ENCODE results near the gene ANKHD1.

ANKHD1 gene

GRCh38 chr5:140391732-140392131, 9.9 kb upstream of the ANKHD1 start:
- no peak for DNase-seq
- no peaks in the 10 kb centered on the region for H3K4me1 Mint-ChIP-seq
- H3K4me3 Mint-ChIP-seq = no peak overlapping the region

GRCh38 chr5:140393738-140394137, 7.9 kb upstream of the ANKHD1 start:
- Mint-ChIP-seq H3K27me3 (no peaks in the 10 kb centered on the region), H3K36me3 (peaks cover 4% of the 10 kb centered on the region), H3K4me1 (no peaks in the 10 kb centered on the region), H3K4me3 (no peak overlapping the region), H3K27ac (no peak overlapping the region), H3K9me3 (no peaks in the 10 kb centered on the region)
- DNase-seq = no peak
- CTCF ChIA-PET = interaction anchor here (0.7 to 2.8 kb wide), 3 partner anchors 12 to 175 kb away, joined by 3 to 11 read pairs (median 3); no protein-coding TSS in a partner anchor

More at GRCh38 chr5:140391732-140392131, 9.9 kb upstream of the ANKHD1 start:
- Mint-ChIP-seq H3K27ac (no peak overlapping the region), H3K27me3 (no peaks in the 10 kb centered on the region), H3K9me3 (no peaks in the 10 kb centered on the region), H3K36me3 (peaks cover 4% of the 10 kb centered on the region)
- CTCF ChIA-PET = no interaction called here

DNA sequence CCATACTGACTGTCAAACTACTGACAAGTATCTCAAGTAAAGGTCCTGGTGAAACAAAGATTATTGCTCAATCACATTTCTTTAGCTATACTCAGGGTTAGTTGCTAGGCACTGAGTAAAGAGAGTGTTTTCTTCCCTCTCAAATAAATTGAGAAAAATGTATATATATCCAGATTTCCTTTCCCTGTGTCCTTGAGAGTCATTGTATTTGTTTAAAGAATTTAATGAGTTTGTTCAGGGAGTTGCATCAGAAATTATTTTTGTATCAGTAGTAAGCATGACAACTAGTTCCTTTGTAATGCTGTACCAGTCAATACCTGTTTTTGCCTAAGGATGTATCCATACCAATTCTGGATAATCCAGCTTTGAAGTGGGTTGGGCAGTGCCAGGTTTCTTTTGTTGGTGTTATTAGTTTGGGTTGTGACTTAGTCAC, 3.2 kb upstream of the ANKHD1 start:
- no peaks in the 10 kb centered on the region for H3K27me3 Mint-ChIP-seq
- DNase-seq = no peak
- no peaks in the 10 kb centered on the region for H3K9me3 Mint-ChIP-seq
- CTCF ChIA-PET = no interaction called here
- H3K27ac Mint-ChIP-seq = no peak overlapping the region
- peaks cover 1% of the 10 kb centered on the region for H3K36me3 Mint-ChIP-seq
- H3K4me3 Mint-ChIP-seq = no peak overlapping the region
- H3K4me1 Mint-ChIP-seq = peaks cover 19% of the 10 kb centered on the region

- Mint-ChIP-seq H3K36me3 (peaks cover 13% of the 10 kb centered on the region), H3K4me1 (peaks cover 33% of the 10 kb centered on the region), H3K9me3 (no peaks in the 10 kb centered on the region), H3K27ac (no peak overlapping the region), H3K27me3 (no peaks in the 10 kb centered on the region), H3K4me3 (no peak overlapping the region)
- CTCF ChIA-PET = interaction anchor here (1.3 kb wide), 1 partner anchor 26 kb away, joined by 6 read pairs; no protein-coding TSS in a partner anchor
- no peak for DNase-seq
Measured at GRCh38 chr5:140399979-140400729, 1.5 kb upstream of the ANKHD1 start.

GRCh38 chr5:140400730-140401361, 787 bp upstream of the ANKHD1 start:
- Mint-ChIP-seq H3K4me1 (peaks cover 35% of the 10 kb centered on the region), H3K9me3 (no peaks in the 10 kb centered on the region), H3K27me3 (no peaks in the 10 kb centered on the region), H3K36me3 (peaks cover 14% of the 10 kb centered on the region), H3K27ac (no peak overlapping the region), H3K4me3 (no peak overlapping the region)
- CTCF ChIA-PET = interaction anchor here (0.7 to 1.4 kb wide), 4 partner anchors 13 to 147 kb away, joined by 3 to 6 read pairs (median 3); no protein-coding TSS in a partner anchor
- peak; percentile 92 for DNase-seq

DNA sequence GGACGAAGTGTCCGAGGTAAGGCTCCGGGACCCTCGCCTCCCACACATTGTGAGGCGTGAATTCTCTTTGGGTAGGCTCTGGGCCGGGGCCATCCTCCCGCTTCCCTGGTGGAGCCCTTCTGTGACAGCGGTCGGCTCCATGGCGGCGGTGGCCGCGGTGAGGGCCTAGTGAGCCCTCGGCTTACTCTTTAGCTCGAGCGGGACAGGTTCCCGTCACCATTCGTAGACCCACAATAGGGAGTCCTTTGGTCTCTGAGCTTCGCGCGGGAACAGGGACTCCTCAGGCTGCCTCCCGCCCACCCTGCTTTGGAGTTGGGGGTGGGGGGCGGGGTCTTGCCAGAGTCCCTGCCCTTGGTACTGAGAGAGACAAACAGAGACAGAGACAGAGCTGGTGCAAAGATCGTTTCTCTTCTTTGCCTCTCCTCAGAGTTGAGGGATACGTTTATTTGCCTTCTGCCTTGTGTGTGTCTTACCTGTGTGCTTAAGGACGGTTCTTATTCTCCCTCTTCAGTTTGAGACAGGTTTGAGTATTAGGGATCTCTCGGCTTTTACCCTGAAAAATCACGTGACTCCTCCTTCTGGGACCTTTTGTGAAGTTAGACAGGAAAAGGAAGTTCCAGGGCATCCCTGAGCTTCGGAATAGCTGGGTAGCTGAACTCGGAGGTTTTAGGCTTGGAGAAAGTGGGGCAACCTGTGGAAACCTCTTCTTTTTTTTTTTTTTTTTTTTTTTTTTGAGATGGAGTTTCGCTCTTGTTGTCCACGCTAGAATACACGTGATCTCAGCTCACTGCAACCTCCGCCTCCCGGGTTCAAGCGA, 833 bp downstream of the ANKHD1 start:
- DNase-seq = peak; percentile 70
- CTCF ChIA-PET = interaction anchor here (0.9 to 1.6 kb wide), 3 partner anchors 39 to 158 kb away, joined by 3 to 5 read pairs (median 3); no protein-coding TSS in a partner anchor
- no peaks in the 10 kb centered on the region for H3K27me3 Mint-ChIP-seq
- H3K9me3 Mint-ChIP-seq = no peaks in the 10 kb centered on the region
- H3K36me3 Mint-ChIP-seq = peaks cover 20% of the 10 kb centered on the region
- no peak overlapping the region for H3K27ac Mint-ChIP-seq
- H3K4me3 Mint-ChIP-seq = no peak overlapping the region
- H3K4me1 Mint-ChIP-seq = peaks cover 37% of the 10 kb centered on the region

GRCh38 chr5:140403613-140404012, 2.0 kb downstream of the ANKHD1 start:
- H3K27ac Mint-ChIP-seq = no peak overlapping the region
- no peaks in the 10 kb centered on the region for H3K9me3 Mint-ChIP-seq
- peaks cover 20% of the 10 kb centered on the region for H3K36me3 Mint-ChIP-seq
- peaks cover 37% of the 10 kb centered on the region for H3K4me1 Mint-ChIP-seq
- CTCF ChIA-PET = interaction anchor here (0.6 kb wide), 1 partner anchor 42 kb away, joined by 4 read pairs; no protein-coding TSS in a partner anchor
- no peaks in the 10 kb centered on the region for H3K27me3 Mint-ChIP-seq
- DNase-seq = no peak
- no peak overlapping the region for H3K4me3 Mint-ChIP-seq

GRCh38 chr5:140408750-140409241, 7.2 kb downstream of the ANKHD1 start:
- CTCF ChIA-PET = no interaction called here
- DNase-seq = no peak
- Mint-ChIP-seq H3K36me3 (peaks cover 29% of the 10 kb centered on the region), H3K4me1 (peaks cover 23% of the 10 kb centered on the region), H3K4me3 (no peak overlapping the region), H3K9me3 (no peaks in the 10 kb centered on the region), H3K27ac (no peak overlapping the region), H3K27me3 (no peaks in the 10 kb centered on the region)

DNA sequence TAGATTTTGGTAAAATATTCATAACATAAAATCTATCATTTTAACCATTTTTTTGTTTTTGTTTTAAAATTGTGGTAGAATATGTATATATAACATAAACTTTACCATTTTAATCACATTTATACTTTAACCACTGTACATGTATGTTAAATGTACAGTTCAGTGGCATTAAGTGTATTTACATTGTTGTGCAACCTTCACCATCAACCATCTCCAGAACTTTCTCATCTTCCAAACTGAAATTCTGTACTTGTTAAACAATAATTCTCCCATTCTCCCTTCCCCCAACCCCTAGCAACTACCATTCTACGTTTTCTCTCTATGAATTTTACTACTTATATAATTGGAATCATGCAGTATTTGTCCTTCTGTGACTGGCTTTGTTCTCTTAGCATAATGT, 11.6 kb downstream of the ANKHD1 start:
- no peak for DNase-seq
- peaks cover 8% of the 10 kb centered on the region for H3K4me1 Mint-ChIP-seq
- H3K9me3 Mint-ChIP-seq = no peaks in the 10 kb centered on the region
- H3K27me3 Mint-ChIP-seq = no peaks in the 10 kb centered on the region
- CTCF ChIA-PET = no interaction called here
- H3K4me3 Mint-ChIP-seq = no peak overlapping the region
- peaks cover 20% of the 10 kb centered on the region for H3K36me3 Mint-ChIP-seq
- no peak overlapping the region for H3K27ac Mint-ChIP-seq

DNA sequence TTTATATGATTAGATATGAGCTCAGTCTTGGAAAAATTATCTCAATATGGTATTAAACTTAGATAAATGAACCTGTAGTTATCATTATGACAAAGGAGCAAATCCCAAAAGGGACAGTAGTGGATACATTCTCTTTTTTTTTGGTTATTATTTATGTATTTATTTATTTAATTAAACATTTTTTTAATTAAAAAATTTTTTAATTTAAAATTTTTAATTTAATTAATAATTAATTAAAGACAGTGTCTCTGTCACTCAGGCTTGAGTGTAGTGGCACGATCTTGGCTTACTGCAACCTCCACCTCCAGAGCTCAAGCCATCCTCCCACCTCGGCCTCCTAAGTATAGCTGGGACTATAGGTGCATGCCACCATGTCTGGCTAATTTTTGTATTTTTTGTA, 15.6 kb downstream of the ANKHD1 start:
- CTCF ChIA-PET = no interaction called here
- H3K4me3 Mint-ChIP-seq = no peak overlapping the region
- no peaks in the 10 kb centered on the region for H3K9me3 Mint-ChIP-seq
- peaks cover 24% of the 10 kb centered on the region for H3K4me1 Mint-ChIP-seq
- H3K27ac Mint-ChIP-seq = no peak overlapping the region
- no peaks in the 10 kb centered on the region for H3K27me3 Mint-ChIP-seq
- DNase-seq = no peak
- peaks cover 21% of the 10 kb centered on the region for H3K36me3 Mint-ChIP-seq

- H3K36me3 Mint-ChIP-seq = peaks cover 17% of the 10 kb centered on the region
- DNase-seq = no peak
- peaks cover 21% of the 10 kb centered on the region for H3K4me1 Mint-ChIP-seq
- no peaks in the 10 kb centered on the region for H3K9me3 Mint-ChIP-seq
- H3K4me3 Mint-ChIP-seq = no peak overlapping the region
- H3K27me3 Mint-ChIP-seq = no peaks in the 10 kb centered on the region
- CTCF ChIA-PET = no interaction called here
- no peak overlapping the region for H3K27ac Mint-ChIP-seq
Measured at GRCh38 chr5:140418862-140419520, 17.4 kb downstream of the ANKHD1 start.

GRCh38 chr5:140420226-140420570, 18.6 kb downstream of the ANKHD1 start:
- H3K4me3 Mint-ChIP-seq = no peak overlapping the region
- H3K36me3 Mint-ChIP-seq = peaks cover 13% of the 10 kb centered on the region
- peaks cover 21% of the 10 kb centered on the region for H3K4me1 Mint-ChIP-seq
- no peaks in the 10 kb centered on the region for H3K27me3 Mint-ChIP-seq
- H3K27ac Mint-ChIP-seq = no peak overlapping the region
- CTCF ChIA-PET = no interaction called here
- no peak for DNase-seq
- H3K9me3 Mint-ChIP-seq = no peaks in the 10 kb centered on the region

GRCh38 chr5:140420665-140421361, 19.2 kb downstream of the ANKHD1 start:
- Mint-ChIP-seq H3K27me3 (no peaks in the 10 kb centered on the region), H3K4me3 (no peak overlapping the region), H3K4me1 (peaks cover 21% of the 10 kb centered on the region), H3K27ac (no peak overlapping the region), H3K9me3 (no peaks in the 10 kb centered on the region), H3K36me3 (peaks cover 16% of the 10 kb centered on the region)
- DNase-seq = no peak
- CTCF ChIA-PET = no interaction called here
